Measurements from ENCODE around the gene LDLRAD1.
A peak's percentile ranks its signal among the peaks of the same experiment; 100 is the strongest.

LDLRAD1 gene

DNA sequence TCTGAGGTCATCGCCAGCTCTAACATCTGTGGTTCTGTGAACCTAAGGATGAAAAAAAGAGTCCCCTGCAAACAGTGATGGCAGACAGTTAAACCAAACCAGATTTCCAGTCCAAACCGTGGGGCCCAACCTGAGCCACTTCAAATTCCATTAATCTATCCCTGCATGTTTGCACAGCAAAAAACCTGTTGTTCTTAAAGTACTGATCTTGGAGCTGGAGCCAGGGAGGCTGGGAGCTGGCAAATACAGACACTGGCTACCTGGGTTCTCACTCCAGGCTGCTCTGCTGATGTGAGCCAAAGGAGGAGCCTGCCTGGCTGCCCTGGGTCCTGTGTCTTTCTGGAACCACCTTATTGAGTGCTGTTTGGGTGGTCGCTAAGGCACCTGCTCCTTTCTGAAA lies 16.4 kb downstream of the LDLRAD1 start (continued):
- TF ChIP-seq SCRT2 (tag by site-specific recombination; IDR thresholded peaks at IDR 0.05) (0 out of 2 replicates have a peak, but pooled peaks have one; percentile 6), ZNF202 (tag by site-specific recombination; IDR thresholded peaks at IDR 0.05; ENCODE audit: borderline replicate concordance) (no peak), SCRT1 (tag by site-specific recombination; IDR thresholded peaks at IDR 0.05; ENCODE audit: borderline replicate concordance) (0 out of 2 replicates have a peak, but pooled peaks have one; percentile 22)
- TF ChIP-seq, protein P1, sequence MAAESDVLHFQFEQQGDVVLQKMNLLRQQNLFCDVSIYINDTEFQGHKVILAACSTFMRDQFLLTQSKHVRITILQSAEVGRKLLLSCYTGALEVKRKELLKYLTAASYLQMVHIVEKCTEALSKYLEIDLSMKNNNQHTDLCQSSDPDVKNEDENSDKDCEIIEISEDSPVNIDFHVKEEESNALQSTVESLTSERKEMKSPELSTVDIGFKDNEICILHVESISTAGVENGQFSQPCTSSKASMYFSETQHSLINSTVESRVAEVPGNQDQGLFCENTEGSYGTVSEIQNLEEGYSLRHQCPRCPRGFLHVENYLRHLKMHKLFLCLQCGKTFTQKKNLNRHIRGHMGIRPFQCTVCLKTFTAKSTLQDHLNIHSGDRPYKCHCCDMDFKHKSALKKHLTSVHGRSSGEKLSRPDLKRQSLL (tag by site-specific recombination; IDR thresholded peaks at IDR 0.05): no peak

DNA sequence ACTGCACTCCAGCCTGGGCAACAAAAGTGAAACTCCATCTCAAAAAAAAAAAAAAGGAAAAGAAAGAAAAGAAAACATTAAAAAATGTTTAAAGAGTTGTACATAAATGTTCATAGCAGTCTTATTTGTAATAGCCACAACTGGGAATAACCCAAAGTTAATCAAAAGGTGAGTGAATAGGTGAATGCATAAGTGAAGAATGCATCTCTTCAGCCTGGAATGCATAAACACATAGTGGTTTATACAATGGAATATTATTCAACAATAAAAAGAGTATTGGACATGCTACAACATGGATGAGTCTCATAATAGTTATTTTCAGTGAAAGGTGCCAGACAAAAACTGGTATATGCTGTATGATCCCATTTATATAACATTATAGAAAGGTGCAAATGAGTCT lies 18.1 kb downstream of the LDLRAD1 start:
- TF ChIP-seq OVOL3 (tag by site-specific recombination; IDR thresholded peaks at IDR 0.05) (no peak), ZNF561 (tag by site-specific recombination; IDR thresholded peaks at IDR 0.05; ENCODE audit: borderline replicate concordance) (no peak), ZNF623 (tag by site-specific recombination; IDR thresholded peaks at IDR 0.05) (no peak)
- TF ChIP-seq, protein P2, sequence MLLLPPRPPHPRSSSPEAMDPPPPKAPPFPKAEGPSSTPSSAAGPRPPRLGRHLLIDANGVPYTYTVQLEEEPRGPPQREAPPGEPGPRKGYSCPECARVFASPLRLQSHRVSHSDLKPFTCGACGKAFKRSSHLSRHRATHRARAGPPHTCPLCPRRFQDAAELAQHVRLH (tag by site-specific recombination; IDR thresholded peaks at IDR 0.05): no peak
- TF ChIP-seq, protein P3, sequence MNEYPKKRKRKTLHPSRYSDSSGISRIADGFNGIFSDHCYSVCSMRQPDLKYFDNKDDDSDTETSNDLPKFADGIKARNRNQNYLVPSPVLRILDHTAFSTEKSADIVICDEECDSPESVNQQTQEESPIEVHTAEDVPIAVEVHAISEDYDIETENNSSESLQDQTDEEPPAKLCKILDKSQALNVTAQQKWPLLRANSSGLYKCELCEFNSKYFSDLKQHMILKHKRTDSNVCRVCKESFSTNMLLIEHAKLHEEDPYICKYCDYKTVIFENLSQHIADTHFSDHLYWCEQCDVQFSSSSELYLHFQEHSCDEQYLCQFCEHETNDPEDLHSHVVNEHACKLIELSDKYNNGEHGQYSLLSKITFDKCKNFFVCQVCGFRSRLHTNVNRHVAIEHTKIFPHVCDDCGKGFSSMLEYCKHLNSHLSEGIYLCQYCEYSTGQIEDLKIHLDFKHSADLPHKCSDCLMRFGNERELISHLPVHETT (tag by site-specific recombination; IDR thresholded peaks at IDR 0.05): no peak
- H3K27ac ChIP-seq (ENCODE audit: extremely low read depth, low read depth, low read length): no peak overlapping the region
- peaks cover 2% of the 10 kb centered on the region; the same call in 1 of the 2 replicates for H3K4me1 ChIP-seq (ENCODE audit: control insufficient read depth, insufficient read depth, low read length)
- no peaks in the 10 kb centered on the region for H3K36me3 ChIP-seq (ENCODE audit: control insufficient read depth in 2 of 2, insufficient read depth in 1 of 2, low read length in 2 of 2)
- CTCF ChIA-PET: interaction anchor here (0.6 kb wide), 1 partner anchor 258 kb away, joined by 3 read pairs; no protein-coding TSS in a partner anchor
- no peaks in the 10 kb centered on the region for H3K9me3 ChIP-seq (ENCODE audit: control insufficient read depth, insufficient read depth, low read depth, low read length)
- POLR2A ChIA-PET: no interaction called here
- H3K4me3 ChIP-seq (ENCODE audit: low read depth, low read length): no peak overlapping the region

DNA sequence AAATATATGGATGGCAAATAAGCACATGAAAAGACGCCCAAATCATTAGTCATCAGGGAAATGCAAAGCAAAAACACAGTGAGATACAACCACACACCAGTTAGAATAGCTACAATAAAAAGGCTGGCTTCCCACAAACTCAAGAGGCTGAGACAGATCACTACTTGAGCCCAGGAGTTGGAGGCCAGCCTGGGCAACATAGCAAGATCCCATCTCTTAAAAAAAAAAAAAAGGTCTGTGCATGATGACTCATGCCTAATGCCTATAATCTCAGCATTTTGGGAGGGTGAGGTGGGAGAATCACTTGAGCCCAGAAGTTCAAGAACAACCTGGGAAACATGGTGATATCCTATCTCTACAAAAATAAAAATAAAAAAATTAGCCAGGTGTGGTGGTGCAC lies 19.8 kb downstream of the LDLRAD1 start:
- Histone ChIP-seq H3K27ac (ENCODE audit: extremely low read depth, low read depth, low read length) (no peak overlapping the region), H3K4me1 (ENCODE audit: control insufficient read depth, insufficient read depth, low read length) (peaks cover 2% of the 10 kb centered on the region; the same call in 1 of the 2 replicates), H3K9me3 (ENCODE audit: control insufficient read depth, insufficient read depth, low read depth, low read length) (no peaks in the 10 kb centered on the region), H3K36me3 (ENCODE audit: control insufficient read depth in 2 of 2, insufficient read depth in 1 of 2, low read length in 2 of 2) (no peaks in the 10 kb centered on the region), H3K4me3 (ENCODE audit: low read depth, low read length) (no peak overlapping the region)
- CTCF ChIA-PET: no interaction called here
- TF ChIP-seq ZNF121 (tag by site-specific recombination; IDR thresholded peaks at IDR 0.05): peak; percentile 63; the same call in 1 of the 2 replicates
- no peak for TF ChIP-seq ZNF184 (tag by site-specific recombination; IDR thresholded peaks at IDR 0.05)
- POLR2A ChIA-PET: no interaction called here

DNA sequence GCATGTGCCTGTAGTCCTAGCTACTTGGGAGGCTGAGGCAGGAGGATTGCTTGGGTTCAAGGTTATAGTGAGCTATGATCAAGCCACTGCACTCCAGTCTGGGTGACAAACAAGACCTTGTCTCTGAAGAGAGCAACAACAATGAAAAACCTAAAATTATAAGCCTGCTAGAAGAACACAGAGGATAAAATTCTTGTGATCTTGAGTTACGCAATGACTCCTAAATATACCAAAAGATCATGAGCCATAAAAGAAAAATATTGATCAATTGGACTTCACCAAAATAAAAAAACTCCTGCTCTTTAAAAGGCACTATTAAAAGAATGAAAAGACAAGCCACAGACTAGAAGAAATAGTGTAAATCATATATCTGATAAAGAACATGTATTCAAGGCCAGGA lies 22.3 kb downstream of the LDLRAD1 start:
- Histone ChIP-seq H3K4me3 (ENCODE audit: low read depth, low read length) (no peak overlapping the region), H3K9me3 (ENCODE audit: control insufficient read depth, insufficient read depth, low read depth, low read length) (no peaks in the 10 kb centered on the region), H3K27ac (ENCODE audit: extremely low read depth, low read depth, low read length) (no peak overlapping the region), H3K4me1 (ENCODE audit: control insufficient read depth, insufficient read depth, low read length) (no peaks in the 10 kb centered on the region), H3K36me3 (ENCODE audit: control insufficient read depth in 2 of 2, insufficient read depth in 1 of 2, low read length in 2 of 2) (no peaks in the 10 kb centered on the region)
- ChIA-PET POLR2A (no interaction called here), CTCF (interaction anchor here (0.7 to 1.0 kb wide), 2 partner anchors 13 to 36 kb away, joined by 3 to 4 read pairs; no protein-coding TSS in a partner anchor)
- no peak for TF ChIP-seq ZNF560 (tag by site-specific recombination; IDR thresholded peaks at IDR 0.05; ENCODE audit: borderline replicate concordance)
- TF ChIP-seq, protein P4, sequence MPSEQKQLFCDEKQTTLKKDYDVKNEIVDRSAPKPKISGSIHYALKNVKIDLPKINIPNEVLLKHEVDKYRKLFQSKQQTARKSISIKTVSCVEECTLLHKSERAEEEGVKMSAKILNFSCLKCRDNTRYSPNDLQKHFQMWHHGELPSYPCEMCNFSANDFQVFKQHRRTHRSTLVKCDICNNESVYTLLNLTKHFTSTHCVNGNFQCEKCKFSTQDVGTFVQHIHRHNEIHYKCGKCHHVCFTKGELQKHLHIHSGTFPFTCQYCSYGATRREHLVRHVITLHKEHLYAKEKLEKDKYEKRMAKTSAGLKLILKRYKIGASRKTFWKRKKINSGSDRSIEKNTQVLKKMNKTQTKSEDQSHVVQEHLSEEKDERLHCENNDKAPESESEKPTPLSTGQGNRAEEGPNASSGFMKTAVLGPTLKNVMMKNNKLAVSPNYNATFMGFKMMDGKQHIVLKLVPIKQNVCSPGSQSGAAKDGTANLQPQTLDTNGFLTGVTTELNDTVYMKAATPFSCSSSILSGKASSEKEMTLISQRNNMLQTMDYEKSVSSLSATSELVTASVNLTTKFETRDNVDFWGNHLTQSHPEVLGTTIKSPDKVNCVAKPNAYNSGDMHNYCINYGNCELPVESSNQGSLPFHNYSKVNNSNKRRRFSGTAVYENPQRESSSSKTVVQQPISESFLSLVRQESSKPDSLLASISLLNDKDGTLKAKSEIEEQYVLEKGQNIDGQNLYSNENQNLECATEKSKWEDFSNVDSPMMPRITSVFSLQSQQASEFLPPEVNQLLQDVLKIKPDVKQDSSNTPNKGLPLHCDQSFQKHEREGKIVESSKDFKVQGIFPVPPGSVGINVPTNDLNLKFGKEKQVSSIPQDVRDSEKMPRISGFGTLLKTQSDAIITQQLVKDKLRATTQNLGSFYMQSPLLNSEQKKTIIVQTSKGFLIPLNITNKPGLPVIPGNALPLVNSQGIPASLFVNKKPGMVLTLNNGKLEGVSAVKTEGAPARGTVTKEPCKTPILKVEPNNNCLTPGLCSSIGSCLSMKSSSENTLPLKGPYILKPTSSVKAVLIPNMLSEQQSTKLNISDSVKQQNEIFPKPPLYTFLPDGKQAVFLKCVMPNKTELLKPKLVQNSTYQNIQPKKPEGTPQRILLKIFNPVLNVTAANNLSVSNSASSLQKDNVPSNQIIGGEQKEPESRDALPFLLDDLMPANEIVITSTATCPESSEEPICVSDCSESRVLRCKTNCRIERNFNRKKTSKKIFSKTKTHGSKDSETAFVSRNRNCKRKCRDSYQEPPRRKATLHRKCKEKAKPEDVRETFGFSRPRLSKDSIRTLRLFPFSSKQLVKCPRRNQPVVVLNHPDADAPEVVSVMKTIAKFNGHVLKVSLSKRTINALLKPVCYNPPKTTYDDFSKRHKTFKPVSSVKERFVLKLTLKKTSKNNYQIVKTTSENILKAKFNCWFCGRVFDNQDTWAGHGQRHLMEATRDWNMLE (tag by site-specific recombination; conservative IDR thresholded peaks at IDR 0.05; ENCODE audit: low read depth): no peak

Data from HEK293 (cell line).